ENCODE measurements around the gene TNFRSF11A.

DNA sequence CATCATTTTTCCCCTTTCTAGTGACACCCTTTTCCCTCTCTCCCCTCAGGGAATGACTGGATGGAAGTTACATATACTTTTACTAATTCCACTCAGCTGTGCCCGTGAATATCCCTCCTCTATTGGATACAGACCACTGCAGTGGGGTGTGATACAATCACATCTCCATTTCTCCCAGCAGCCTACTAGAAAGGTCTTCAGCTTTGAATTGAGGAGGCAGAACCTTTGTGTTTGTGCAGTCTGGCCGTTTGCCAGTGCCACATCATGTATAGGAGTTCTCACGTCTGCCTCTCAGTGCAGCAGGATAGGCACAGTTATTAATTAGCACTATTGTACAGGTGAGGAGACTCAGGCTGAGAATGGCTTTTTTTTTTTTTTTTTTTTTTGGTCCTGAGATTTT lies 16.4 kb downstream of the TNFRSF11A start:
- TF ChIP-seq, protein P1, sequence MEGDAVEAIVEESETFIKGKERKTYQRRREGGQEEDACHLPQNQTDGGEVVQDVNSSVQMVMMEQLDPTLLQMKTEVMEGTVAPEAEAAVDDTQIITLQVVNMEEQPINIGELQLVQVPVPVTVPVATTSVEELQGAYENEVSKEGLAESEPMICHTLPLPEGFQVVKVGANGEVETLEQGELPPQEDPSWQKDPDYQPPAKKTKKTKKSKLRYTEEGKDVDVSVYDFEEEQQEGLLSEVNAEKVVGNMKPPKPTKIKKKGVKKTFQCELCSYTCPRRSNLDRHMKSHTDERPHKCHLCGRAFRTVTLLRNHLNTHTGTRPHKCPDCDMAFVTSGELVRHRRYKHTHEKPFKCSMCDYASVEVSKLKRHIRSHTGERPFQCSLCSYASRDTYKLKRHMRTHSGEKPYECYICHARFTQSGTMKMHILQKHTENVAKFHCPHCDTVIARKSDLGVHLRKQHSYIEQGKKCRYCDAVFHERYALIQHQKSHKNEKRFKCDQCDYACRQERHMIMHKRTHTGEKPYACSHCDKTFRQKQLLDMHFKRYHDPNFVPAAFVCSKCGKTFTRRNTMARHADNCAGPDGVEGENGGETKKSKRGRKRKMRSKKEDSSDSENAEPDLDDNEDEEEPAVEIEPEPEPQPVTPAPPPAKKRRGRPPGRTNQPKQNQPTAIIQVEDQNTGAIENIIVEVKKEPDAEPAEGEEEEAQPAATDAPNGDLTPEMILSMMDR (IDR thresholded peaks at IDR 0.05; ENCODE audit: poor library complexity, severe bottlenecking): no peak
- TF ChIP-seq TAF1 (IDR thresholded peaks at IDR 0.05; ENCODE audit: low read depth): no peak

All from neural cell (in vitro differentiated cells).